B cell (primary cell): ENCODE data around the gene RAB24.

Experiments
- EZH2 ChIP-seq: IDR thresholded peaks from 2 replicates; pipeline ENCODE4 v1.6.1; 2012; ENCODE audit warnings: borderline replicate concordance, low read depth, mild to moderate bottlenecking, moderate library complexity, low read length; ENCODE audit not compliant: insufficient read depth, poor library complexity, severe bottlenecking
- TF ChIP-seq, protein P1 (sequence below): fragments of 200-600 bp; IDR thresholded peaks from one replicate; pipeline ENCODE4 v1.8.0; 2022; ENCODE audit warnings: antibody characterized with exemption, mild to moderate bottlenecking

DNA sequence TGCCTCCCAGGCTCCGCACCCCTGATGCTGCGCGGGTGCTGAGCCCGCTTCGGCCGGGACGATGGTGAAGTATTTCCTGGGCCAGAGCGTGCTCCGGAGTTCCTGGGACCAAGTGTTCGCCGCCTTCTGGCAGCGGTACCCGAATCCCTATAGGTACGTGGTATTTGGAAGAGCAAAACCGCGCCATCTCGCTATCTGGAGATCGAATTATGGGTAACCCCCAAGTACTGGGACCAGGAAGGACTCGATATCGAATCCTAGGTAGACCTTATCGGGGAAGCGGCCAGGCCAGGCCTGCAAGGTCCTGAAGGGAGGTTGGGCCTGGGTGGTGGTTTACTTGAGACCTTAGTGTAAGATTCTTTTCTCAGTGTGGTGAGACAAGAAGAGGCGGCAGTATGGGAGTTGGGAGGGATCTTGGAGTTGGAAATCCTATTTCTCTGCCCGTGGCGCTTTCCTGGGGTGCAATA is 439 bp upstream of the RAB24 start:
- TF ChIP-seq, protein P1, sequence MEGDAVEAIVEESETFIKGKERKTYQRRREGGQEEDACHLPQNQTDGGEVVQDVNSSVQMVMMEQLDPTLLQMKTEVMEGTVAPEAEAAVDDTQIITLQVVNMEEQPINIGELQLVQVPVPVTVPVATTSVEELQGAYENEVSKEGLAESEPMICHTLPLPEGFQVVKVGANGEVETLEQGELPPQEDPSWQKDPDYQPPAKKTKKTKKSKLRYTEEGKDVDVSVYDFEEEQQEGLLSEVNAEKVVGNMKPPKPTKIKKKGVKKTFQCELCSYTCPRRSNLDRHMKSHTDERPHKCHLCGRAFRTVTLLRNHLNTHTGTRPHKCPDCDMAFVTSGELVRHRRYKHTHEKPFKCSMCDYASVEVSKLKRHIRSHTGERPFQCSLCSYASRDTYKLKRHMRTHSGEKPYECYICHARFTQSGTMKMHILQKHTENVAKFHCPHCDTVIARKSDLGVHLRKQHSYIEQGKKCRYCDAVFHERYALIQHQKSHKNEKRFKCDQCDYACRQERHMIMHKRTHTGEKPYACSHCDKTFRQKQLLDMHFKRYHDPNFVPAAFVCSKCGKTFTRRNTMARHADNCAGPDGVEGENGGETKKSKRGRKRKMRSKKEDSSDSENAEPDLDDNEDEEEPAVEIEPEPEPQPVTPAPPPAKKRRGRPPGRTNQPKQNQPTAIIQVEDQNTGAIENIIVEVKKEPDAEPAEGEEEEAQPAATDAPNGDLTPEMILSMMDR, result no peak
- no peak for TF ChIP-seq EZH2
